ENCODE measurements around the gene TIMM13.

The TIMM13 gene

GRCh38 chr19:2382530-2383222 is 44.7 kb downstream of the TIMM13 start:
- no peak for DNase-seq (ENCODE audit: low read depth in 2 of 2)

DNA sequence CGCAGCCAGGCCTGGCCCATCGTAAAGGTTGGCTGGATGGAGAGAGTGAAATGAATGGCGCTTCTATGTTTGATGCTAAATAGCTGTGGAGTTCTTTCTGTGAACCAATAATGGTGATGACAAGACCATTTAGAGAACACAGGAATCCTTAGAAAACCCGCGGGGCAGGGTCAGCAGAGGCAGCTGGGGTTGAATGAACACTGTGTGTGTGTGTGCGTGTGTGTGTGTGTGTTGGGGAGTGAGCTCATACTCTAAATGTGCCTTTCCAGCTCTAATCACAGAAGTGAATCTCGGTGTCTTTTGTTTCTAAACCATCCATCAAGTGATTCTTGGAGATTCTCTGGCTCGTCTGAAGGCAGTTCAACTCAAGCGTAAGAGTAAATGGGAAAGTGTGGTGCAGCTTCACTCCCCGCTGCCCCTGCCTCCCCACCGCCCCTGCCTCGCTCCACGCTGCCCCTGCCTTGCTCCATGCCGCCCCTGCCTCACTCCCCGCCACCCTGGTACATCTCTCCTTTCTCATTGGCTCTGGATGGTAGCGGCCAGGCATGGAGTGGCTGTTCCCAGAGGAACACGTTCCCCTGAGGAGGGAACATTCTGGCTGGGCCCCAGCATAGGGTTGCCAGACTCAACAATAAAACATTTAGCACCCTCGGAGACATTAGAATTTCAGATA is 46.1 kb downstream of the TIMM13 start:
- no peak for DNase-seq (ENCODE audit: low read depth in 2 of 2)

- no peak for DNase-seq (ENCODE audit: low read depth in 2 of 2)
Measured at GRCh38 chr19:2380567-2380966, 46.8 kb downstream of the TIMM13 start.

GRCh38 chr19:2376784-2377519 is 50.4 kb downstream of the TIMM13 start:
- DNase-seq (ENCODE audit: low read depth in 2 of 2): no peak

All from fibroblast of skin of left biceps (primary cell).